Nephron (organoid): ENCODE measurements around the gene BMAL1.
A peak's percentile ranks its signal among the peaks of the same experiment; 100 is the strongest.

Experiments
- H3K27ac Mint-ChIP-seq, 3 experiments: 2 replicates each; pipeline ENCODE4 v1.8.0; 2020; ENCODE audit warnings: mixed read lengths in 3 of 3, mild to moderate bottlenecking in 2 of 3, moderate library complexity in 1 of 3
- H3K27me3 Mint-ChIP-seq: 2 replicates; pipeline ENCODE4 v1.8.0; 2021; ENCODE audit warnings: low read depth, mild to moderate bottlenecking, moderate library complexity, mixed read lengths
- H3K36me3 Mint-ChIP-seq: 2 replicates; pipeline ENCODE4 v1.8.0; 2020; ENCODE audit warnings: low read depth, mixed read lengths
- H3K4me1 Mint-ChIP-seq: 2 replicates; pipeline ENCODE4 v1.8.0; 2020; ENCODE audit warnings: mixed read lengths
- H3K4me3 Mint-ChIP-seq, 3 experiments: 2 replicates each; pipeline ENCODE4 v1.8.0; 2020; ENCODE audit warnings: mild to moderate bottlenecking in 3 of 3, mixed read lengths in 3 of 3, moderate library complexity in 2 of 3
- H3K9me3 Mint-ChIP-seq: 2 replicates; pipeline ENCODE4 v1.8.0; 2020; ENCODE audit warnings: mixed read lengths
- CTCF ChIP-seq, 3 experiments: fragments of 200-600 bp; sonication (generic); IDR thresholded peaks; one replicate each; pipeline ENCODE4 v1.5.0; 2021; ENCODE audit warnings: antibody characterized with exemption in 3 of 3; ENCODE audit not compliant: unreplicated experiment in 3 of 3

The BMAL1 gene

GRCh38 chr11:13338019-13338426 lies 60.4 kb downstream of the BMAL1 start:
- Mint-ChIP-seq H3K4me3 (peak overlapping the region in 1 of 3 experiments; percentile 11), H3K27ac (no peak overlapping the region), H3K9me3 (no peaks in the 10 kb centered on the region), H3K4me1 (peaks cover 4% of the 10 kb centered on the region), H3K36me3 (no peaks in the 10 kb centered on the region), H3K27me3 (peaks cover 4% of the 10 kb centered on the region)
- TF ChIP-seq CTCF (IDR thresholded peaks at IDR 0.05; ENCODE audit: unreplicated experiment in 3 of 3) = no peak

- no peak for TF ChIP-seq CTCF (IDR thresholded peaks at IDR 0.05; ENCODE audit: unreplicated experiment in 3 of 3)
- Mint-ChIP-seq H3K27ac (no peak overlapping the region), H3K4me3 (no peak overlapping the region), H3K36me3 (no peaks in the 10 kb centered on the region), H3K27me3 (peaks cover 4% of the 10 kb centered on the region), H3K9me3 (no peaks in the 10 kb centered on the region), H3K4me1 (peaks cover 4% of the 10 kb centered on the region)
These were observed 61.0 kb downstream of the BMAL1 start for GRCh38 chr11:13338427-13339069.

- Mint-ChIP-seq H3K27ac (no peak overlapping the region), H3K27me3 (peaks cover 4% of the 10 kb centered on the region), H3K36me3 (no peaks in the 10 kb centered on the region), H3K4me1 (peaks cover 4% of the 10 kb centered on the region), H3K4me3 (no peak overlapping the region), H3K9me3 (no peaks in the 10 kb centered on the region)
- no peak for TF ChIP-seq CTCF (IDR thresholded peaks at IDR 0.05; ENCODE audit: unreplicated experiment in 3 of 3)
These were observed 61.9 kb downstream of the BMAL1 start for GRCh38 chr11:13339195-13340153.

GRCh38 chr11:13341026-13341425 lies 63.4 kb downstream of the BMAL1 start:
- Mint-ChIP-seq H3K27ac (no peak overlapping the region), H3K36me3 (no peaks in the 10 kb centered on the region), H3K27me3 (peaks cover 4% of the 10 kb centered on the region), H3K9me3 (no peaks in the 10 kb centered on the region), H3K4me3 (no peak overlapping the region), H3K4me1 (peaks cover 4% of the 10 kb centered on the region)
- TF ChIP-seq CTCF (IDR thresholded peaks at IDR 0.05; ENCODE audit: unreplicated experiment in 3 of 3) = no peak

GRCh38 chr11:13343067-13343466 lies 65.5 kb downstream of the BMAL1 start:
- no peak overlapping the region for H3K4me3 Mint-ChIP-seq
- no peaks in the 10 kb centered on the region for H3K36me3 Mint-ChIP-seq
- no peak for TF ChIP-seq CTCF (IDR thresholded peaks at IDR 0.05; ENCODE audit: unreplicated experiment in 3 of 3)
- no peak overlapping the region for H3K27ac Mint-ChIP-seq
- no peaks in the 10 kb centered on the region for H3K9me3 Mint-ChIP-seq
- peaks cover 1% of the 10 kb centered on the region for H3K4me1 Mint-ChIP-seq
- peaks cover 7% of the 10 kb centered on the region for H3K27me3 Mint-ChIP-seq
